Stimulated activated naive CD4-positive, alpha-beta T cell treated with Interleukin-2 at 50 U/mL for 16 hours (primary cell): ENCODE results near the gene NANOGP8.
"Not testable (repeated sequence)": the region's sequence is repeated elsewhere in the genome, so short reads cannot be mapped to it uniquely, and the experiment has no call there.

Source experiments
- DNase-seq: peaks from one replicate; lab custom pipeline; 2025; lab: John Stamatoyannopoulos, UW

The NANOGP8 gene

GRCh38 chr15:35092846-35093245 lies 7.8 kb upstream of the NANOGP8 start:
- no peak for DNase-seq

DNA sequence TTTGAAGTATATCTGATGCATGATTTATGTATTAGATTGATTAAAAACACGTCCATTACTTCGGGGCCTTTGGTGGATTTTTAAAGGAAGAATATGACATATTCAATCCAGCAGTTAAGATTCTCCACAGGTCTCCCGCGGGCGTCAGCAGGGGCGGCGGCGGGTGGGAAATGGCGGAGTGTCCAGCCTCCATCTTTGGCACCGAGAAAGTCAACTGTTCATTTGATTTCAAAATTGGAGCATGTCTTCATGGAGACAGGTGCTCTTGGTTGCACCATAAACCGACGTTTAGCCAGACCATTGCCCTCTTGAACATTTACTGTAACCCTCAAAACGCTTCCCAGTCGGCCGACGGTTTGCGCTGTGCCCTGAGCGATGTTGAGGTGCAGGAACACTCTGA lies 7.2 kb upstream of the NANOGP8 start:
- no peak for DNase-seq

DNA sequence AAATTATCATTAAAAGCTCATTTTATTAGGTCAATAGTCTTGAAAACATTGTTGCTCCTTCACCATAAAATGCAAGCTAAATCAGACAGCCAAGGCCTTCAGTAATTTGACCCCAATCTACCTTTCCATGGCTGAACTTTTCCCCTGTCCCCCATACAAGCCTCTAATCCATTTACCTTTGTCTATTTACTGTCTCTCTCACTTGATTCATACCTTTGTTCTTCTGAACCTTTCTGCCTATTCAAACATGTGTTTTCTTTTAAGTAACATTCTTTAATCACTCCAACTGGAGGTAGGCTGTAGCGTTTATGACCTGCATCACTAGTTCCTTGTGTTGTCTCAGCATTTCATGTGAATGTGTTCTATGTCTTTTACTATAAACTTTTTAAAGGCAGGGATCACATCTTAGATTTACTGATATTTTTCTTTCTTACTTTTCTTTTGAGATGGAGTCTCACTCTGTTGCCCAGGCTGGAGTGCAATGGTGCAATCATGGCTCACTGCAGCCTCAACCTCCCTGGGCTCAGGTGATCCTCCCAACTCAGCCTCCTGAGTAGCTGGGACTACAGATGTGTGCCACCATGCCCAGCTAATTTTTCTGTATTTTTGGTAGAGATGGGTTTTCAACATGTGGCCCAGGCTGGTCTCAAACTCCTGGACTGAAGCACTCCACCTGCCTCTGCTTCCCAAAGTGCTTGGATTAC lies 5.2 kb upstream of the NANOGP8 start:
- DNase-seq, result no peak

DNA sequence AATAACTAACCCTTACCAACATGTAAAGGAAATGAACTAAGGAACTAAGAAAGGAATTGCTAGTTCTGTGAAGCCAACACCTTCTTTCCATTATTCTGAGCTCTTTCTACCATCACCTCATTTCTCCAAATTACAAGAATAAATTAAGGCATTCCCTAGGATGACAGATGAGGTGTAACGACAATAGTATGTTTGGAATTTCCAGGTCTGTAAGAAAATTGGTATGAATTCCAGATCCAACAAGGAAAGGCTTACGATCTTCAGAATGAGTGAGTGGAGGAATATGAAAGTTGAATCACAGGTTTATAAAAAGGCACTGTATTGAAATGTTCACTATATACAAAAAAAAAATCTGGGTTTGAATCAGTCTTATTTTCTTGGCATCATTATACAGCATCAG lies 4.5 kb upstream of the NANOGP8 start:
- no peak for DNase-seq

- DNase-seq, result no peak
Observed at GRCh38 chr15:35088329-35088728, 3.2 kb upstream of the NANOGP8 start.

- no peak for DNase-seq
Observed at GRCh38 chr15:35087759-35088158, 2.7 kb upstream of the NANOGP8 start.

DNA sequence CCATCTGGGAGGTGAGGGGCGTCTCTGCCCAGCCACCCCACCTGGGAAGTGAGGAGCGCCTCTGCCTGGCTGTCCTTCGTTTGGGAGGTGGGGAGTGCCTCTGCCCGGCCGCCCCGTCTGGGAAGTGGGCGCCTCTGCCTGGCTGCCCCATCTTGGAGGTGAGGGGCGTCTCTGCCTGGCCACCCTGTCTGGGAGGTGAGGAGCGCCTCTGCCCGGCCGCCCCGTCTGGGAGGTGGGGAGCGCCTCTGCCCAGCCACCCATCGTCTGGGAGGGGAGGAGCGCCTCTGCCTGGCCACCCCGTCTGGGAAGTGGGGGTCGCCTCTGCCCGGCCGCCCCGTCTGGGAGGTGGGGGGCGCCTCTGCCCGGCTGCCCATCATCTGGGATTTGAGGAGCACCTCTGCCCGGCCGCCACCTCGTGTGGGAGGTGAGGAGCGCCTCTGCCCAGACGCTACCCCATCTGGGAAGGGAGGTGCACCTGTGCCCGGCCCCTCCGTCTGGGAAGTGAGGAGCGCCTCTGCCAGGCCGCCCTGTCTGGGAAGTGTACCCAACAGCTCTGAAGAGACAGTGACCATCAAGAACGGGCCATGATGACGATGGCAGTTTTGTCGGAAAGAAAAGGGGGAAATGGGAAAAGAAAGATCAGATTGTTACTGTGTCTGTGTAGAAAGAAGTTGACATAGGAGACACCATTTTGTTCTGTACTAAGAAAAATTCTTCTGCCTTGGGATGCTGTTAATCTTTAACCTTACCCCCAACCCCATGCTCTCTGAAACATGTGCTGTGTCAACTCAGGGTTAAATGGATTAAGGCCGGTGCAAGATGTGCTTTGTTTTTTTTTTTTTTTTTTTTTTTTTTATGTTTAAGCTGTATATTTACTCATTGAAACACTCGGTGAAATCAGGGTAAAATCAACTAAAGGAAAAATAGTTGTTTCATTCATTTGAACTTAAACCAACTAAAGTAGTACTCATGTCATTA lies 2.4 kb downstream of the NANOGP8 start:
- DNase-seq, result not testable (repeated sequence)

GRCh38 chr15:35081626-35082365 lies 3.3 kb downstream of the NANOGP8 start:
- not testable (repeated sequence) for DNase-seq

- DNase-seq, result no peak
Observed at GRCh38 chr15:35080226-35080625, 4.9 kb downstream of the NANOGP8 start.

GRCh38 chr15:35078221-35078915 lies 6.7 kb downstream of the NANOGP8 start:
- peak; percentile 7 for DNase-seq

- DNase-seq, result no peak
Observed at GRCh38 chr15:35071106-35071505, 14.0 kb downstream of the NANOGP8 start.

- DNase-seq, result no peak
Observed at GRCh38 chr15:35068846-35069475, 16.1 kb downstream of the NANOGP8 start.

DNA sequence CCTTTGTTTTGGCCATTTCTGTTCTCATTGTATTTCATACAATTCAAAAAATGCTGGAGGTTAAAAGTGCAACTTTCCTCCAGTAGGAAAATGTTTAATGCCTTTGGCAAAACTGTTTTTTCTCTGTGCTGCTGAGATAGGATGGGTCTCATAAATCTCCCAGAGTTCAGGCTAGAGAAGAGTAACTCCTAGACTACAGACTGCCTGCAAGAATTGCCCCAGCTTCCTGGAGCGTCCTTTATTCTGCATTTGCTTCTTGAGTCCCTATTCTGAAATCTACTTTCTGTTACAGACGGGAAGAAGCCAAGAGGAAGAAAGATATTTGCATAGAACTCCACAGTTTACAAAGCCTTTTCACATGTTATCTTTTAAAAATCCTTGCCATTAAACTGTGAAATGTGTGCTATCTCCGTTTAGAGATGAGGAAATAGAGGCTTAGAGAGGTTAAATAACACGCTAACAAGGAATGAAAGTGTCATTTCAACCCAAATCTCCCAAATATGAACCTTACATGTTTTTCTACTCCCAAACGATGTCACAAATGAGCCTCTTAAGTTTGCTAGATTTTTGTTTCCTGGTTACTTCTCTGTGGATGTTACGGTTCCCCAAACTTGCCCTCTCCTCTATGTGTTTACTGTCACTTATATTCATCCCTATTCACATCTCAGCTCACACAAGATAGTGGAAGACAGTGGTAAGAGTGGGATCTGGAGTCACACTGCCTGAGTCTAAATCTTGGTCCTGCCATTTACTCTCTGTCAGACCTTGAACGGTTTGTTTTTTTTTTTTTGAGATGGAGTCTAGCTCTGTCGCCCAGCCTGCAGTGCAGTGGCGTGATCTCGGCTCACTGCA lies 17.4 kb downstream of the NANOGP8 start:
- DNase-seq, result no peak

DNA sequence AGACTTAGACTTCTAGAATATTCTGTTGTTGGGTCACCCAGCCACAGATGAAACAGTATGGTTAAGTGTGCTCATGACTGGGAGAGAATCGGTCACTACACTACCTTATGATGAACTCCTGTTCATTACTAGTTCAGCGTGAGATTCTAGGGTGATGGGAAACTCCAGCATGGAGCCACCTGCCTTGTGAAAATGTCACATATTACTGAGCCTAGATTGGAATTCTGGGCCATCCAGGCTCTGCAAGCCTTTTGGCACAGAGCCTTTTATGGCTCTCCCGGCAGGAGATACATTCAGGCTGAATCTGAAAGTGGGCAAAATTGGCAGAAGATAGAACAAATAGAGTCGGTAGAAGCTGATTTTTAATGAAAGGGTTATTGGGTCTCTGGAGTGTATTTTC lies 19.0 kb downstream of the NANOGP8 start:
- no peak for DNase-seq

DNA sequence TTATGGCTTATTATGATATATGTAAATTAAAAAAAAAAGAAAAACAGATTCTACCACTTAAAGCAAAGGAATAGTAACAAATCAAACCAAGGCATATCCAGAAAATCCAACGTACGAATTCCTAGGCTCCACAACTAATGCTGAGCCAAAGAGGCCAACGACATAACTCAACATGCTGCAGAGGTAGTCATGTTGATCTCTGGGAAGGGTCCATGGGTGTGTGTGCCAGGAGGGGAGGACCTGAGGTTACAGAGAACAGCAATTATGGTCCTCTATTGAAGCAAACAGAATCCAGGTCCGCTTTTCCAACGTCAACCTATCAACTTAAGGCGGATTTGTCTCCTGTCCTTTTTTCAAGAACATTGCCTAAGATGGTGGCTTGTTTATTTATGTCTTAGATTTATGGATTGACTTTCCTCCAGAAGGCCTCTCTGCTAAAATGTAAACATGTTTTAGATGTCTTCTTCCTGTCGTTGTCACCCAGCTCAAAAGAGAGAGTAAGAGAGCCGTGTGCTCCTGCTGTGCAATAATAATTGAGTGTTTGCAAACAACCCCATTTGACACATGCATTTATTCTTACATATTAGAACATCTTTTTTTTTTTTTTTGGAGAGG lies 20.4 kb downstream of the NANOGP8 start:
- DNase-seq, result no peak

DNA sequence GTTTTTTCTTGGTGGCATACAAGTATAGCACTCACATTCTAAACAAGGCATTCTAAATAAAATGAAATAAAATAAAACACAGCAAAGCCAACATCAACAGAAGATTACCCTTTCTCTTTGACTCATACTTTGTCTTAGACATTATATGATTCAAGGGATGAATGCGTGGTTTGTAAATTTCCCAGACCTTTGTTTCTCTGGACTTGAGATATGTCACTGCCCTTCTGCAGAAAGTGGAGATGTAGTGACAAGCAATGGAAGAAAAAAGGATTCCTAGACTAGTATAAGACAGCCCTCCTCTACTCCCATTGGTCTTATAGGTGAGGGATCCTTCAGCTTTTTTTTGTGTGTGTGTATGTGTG lies 22.4 kb downstream of the NANOGP8 start:
- DNase-seq, result no peak

- DNase-seq, result no peak
Observed at GRCh38 chr15:35061825-35062737, 23.0 kb downstream of the NANOGP8 start.

GRCh38 chr15:35061161-35061824 lies 23.8 kb downstream of the NANOGP8 start:
- DNase-seq, result no peak
